Nephron (organoid): ENCODE data around the gene NUDT4.

Source experiments
- H3K27ac Mint-ChIP-seq, 3 experiments: 2 replicates each; pipeline ENCODE4 v1.8.0; 2020; ENCODE audit warnings: mixed read lengths in 3 of 3, mild to moderate bottlenecking in 2 of 3, moderate library complexity in 1 of 3
- H3K27me3 Mint-ChIP-seq: 2 replicates; pipeline ENCODE4 v1.8.0; 2021; ENCODE audit warnings: low read depth, mild to moderate bottlenecking, moderate library complexity, mixed read lengths
- H3K36me3 Mint-ChIP-seq: 2 replicates; pipeline ENCODE4 v1.8.0; 2020; ENCODE audit warnings: low read depth, mixed read lengths
- H3K4me1 Mint-ChIP-seq: 2 replicates; pipeline ENCODE4 v1.8.0; 2020; ENCODE audit warnings: mixed read lengths
- H3K4me3 Mint-ChIP-seq, 3 experiments: 2 replicates each; pipeline ENCODE4 v1.8.0; 2020; ENCODE audit warnings: mild to moderate bottlenecking in 3 of 3, mixed read lengths in 3 of 3, moderate library complexity in 2 of 3
- H3K9me3 Mint-ChIP-seq: 2 replicates; pipeline ENCODE4 v1.8.0; 2020; ENCODE audit warnings: mixed read lengths
- CTCF ChIP-seq, 3 experiments: fragments of 200-600 bp; sonication (generic); IDR thresholded peaks; one replicate each; pipeline ENCODE4 v1.5.0; 2021; ENCODE audit warnings: antibody characterized with exemption in 3 of 3; ENCODE audit not compliant: unreplicated experiment in 3 of 3

The NUDT4 gene

GRCh38 chr12:93361151-93361919 lies 16.4 kb upstream of the NUDT4 start:
- H3K36me3 Mint-ChIP-seq: no peaks in the 10 kb centered on the region
- peaks cover 7% of the 10 kb centered on the region for H3K4me1 Mint-ChIP-seq
- peaks cover 3% of the 10 kb centered on the region for H3K27me3 Mint-ChIP-seq
- H3K27ac Mint-ChIP-seq: no peak overlapping the region
- H3K4me3 Mint-ChIP-seq: no peak overlapping the region
- no peak for TF ChIP-seq CTCF (IDR thresholded peaks at IDR 0.05; ENCODE audit: unreplicated experiment in 3 of 3)
- no peaks in the 10 kb centered on the region for H3K9me3 Mint-ChIP-seq

- no peaks in the 10 kb centered on the region for H3K9me3 Mint-ChIP-seq
- H3K36me3 Mint-ChIP-seq: no peaks in the 10 kb centered on the region
- TF ChIP-seq CTCF (IDR thresholded peaks at IDR 0.05; ENCODE audit: unreplicated experiment in 3 of 3): no peak
- no peak overlapping the region for H3K27ac Mint-ChIP-seq
- no peak overlapping the region for H3K4me3 Mint-ChIP-seq
- peaks cover 7% of the 10 kb centered on the region for H3K4me1 Mint-ChIP-seq
- peaks cover 6% of the 10 kb centered on the region for H3K27me3 Mint-ChIP-seq
These were observed 13.9 kb upstream of the NUDT4 start for GRCh38 chr12:93363841-93364297.

- Mint-ChIP-seq H3K4me3 (no peak overlapping the region), H3K27ac (peak overlapping the region in 1 of 3 experiments; percentile 76), H3K36me3 (no peaks in the 10 kb centered on the region), H3K9me3 (no peaks in the 10 kb centered on the region), H3K4me1 (peaks cover 7% of the 10 kb centered on the region), H3K27me3 (peaks cover 6% of the 10 kb centered on the region)
- no peak for TF ChIP-seq CTCF (IDR thresholded peaks at IDR 0.05; ENCODE audit: unreplicated experiment in 3 of 3)
These were observed 11.9 kb upstream of the NUDT4 start for GRCh38 chr12:93365616-93366405.

- H3K27me3 Mint-ChIP-seq: peaks cover 6% of the 10 kb centered on the region
- H3K36me3 Mint-ChIP-seq: no peaks in the 10 kb centered on the region
- H3K4me1 Mint-ChIP-seq: peaks cover 7% of the 10 kb centered on the region
- no peaks in the 10 kb centered on the region for H3K9me3 Mint-ChIP-seq
- TF ChIP-seq CTCF (IDR thresholded peaks at IDR 0.05; ENCODE audit: unreplicated experiment in 3 of 3): no peak
- no peak overlapping the region for H3K27ac Mint-ChIP-seq
- H3K4me3 Mint-ChIP-seq: no peak overlapping the region
These were observed 11.3 kb upstream of the NUDT4 start for GRCh38 chr12:93366422-93366821.

- H3K36me3 Mint-ChIP-seq: no peaks in the 10 kb centered on the region
- H3K27me3 Mint-ChIP-seq: peaks cover 4% of the 10 kb centered on the region
- no peaks in the 10 kb centered on the region for H3K9me3 Mint-ChIP-seq
- peaks cover 9% of the 10 kb centered on the region for H3K4me1 Mint-ChIP-seq
- no peak overlapping the region for H3K27ac Mint-ChIP-seq
- H3K4me3 Mint-ChIP-seq: no peak overlapping the region
- no peak for TF ChIP-seq CTCF (IDR thresholded peaks at IDR 0.05; ENCODE audit: unreplicated experiment in 3 of 3)
These were observed 9.0 kb upstream of the NUDT4 start for GRCh38 chr12:93368766-93369165.
